GM18870 (cell line): ENCODE measurements around the gene IL19.
A peak's percentile ranks its signal among the peaks of the same experiment; 100 is the strongest.

ENCODE experiments used
- ATAC-seq: cut with Tn5 transposase; IDR thresholded peaks from one replicate; pipeline ENCODE4 v1.9.1; 2021; ENCODE audit warnings: moderate library complexity; ENCODE audit not compliant: unreplicated experiment

IL19 gene, protein sequence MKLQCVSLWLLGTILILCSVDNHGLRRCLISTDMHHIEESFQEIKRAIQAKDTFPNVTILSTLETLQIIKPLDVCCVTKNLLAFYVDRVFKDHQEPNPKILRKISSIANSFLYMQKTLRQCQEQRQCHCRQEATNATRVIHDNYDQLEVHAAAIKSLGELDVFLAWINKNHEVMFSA

DNA sequence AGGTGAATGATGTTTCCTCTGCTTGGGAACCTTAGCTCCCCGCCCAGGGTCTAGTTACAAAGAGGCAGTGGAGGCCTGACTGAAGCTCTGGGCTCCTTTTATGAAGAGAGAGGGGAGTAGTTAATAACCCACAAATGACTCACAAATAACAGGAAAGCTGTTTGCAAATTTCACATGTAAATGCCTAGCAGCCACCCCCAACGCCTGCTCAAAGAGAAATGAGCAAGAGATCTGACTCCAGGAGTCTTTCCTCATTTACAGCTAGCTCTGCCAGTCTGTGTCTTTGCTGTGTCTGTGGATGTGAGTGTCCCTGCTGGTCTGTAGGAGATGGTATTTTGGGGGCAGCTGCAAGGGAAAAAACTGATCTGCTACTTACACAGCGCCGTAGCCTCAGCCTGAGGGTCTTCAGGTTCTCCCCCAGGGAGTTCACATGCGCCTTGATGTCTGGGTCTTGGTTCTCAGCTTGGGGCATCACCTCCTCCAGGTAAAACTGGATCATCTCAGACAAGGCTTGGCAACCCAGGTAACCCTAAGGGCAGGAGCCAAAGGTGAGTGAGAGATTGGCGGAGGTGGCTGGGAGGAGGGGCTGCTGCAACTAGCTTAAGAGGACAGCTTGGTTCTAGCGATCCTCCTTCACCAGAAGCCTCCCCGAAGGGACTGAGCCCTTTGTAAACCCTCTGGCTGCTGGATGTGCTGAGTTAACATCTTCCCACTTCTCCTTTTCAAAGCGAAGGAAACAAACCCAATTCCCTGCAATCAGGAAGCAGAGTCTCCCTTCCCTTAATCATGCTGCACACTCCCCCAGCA, at the start of gene IL19:
IL19 (plus strand) TSS at position 243 of the 807 bp plus-strand sequence. CDS start 65,890 bp downstream, outside the sequence.
- peak; percentile 21 for ATAC-seq

DNA sequence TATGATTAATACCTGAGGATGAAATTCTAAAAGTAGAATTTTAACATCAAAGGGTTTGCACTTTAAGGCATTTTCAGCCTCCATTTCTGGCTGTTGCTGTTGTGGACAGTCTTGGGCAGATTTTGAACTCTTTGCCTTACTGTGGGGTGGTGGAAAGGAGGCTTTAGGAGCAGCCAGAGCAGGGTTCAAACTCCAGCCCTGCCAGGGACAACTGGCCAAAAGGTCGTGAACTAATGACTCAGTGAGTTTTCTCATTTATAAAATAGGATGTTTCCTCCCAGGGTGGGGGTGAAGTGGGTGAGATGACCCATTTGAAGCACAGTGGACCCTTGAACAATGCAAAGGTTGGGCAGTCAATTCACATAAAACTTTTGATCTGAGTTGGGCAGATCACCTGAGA, 49.1 kb upstream of the IL19 start:
- ATAC-seq, result no peak

DNA sequence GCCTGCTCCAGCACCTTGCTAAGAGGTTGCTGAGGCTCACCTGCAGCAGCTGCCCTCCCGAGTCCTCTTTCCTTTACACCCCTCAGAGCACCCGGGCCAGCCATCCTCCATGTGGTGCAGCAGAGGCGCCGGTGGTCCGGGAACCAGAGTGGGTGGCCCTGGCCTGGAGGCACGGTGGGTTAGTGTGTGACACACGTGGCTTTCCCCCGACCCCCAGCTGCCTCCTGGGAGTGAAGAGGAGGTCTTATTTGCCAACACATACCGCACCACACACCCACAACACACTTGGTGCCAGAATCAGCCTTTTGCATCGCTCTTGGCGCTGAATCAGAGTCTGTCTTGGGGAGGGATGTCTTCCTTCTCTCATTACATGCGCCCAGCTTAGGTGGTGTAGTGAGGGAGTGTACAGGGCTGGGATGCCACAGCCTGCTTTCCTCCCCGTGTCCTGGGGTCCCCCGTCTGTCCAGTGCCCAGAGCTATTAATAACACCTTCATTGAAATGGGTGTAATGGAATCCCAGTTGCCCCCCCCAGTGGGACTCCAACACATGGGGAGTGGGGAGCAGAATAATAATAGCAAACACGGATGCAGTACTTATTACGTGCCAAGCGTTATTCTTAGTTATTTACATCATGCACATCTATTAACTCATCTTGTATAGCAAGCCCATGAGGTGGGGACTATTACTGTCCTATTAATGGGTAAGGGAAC, 47.7 kb upstream of the IL19 start:
- ATAC-seq, result no peak

DNA sequence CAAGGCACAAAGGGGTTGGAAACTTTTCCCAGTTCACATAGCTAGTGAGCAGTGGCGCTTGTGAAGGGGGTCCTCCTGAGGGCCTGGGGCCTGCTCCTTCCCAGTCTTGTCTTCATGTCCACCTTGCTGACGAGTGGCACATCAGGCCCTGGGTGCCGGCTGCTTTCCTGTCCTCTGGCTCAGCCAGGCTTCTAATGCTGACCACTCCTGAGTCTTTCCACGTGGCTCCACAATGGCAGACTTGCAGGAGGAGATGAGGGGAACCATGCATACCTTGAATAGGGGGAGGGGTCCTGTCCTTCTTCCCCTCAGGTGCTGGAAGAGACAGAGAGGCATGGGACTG, 47.1 kb upstream of the IL19 start:
- no peak for ATAC-seq

DNA sequence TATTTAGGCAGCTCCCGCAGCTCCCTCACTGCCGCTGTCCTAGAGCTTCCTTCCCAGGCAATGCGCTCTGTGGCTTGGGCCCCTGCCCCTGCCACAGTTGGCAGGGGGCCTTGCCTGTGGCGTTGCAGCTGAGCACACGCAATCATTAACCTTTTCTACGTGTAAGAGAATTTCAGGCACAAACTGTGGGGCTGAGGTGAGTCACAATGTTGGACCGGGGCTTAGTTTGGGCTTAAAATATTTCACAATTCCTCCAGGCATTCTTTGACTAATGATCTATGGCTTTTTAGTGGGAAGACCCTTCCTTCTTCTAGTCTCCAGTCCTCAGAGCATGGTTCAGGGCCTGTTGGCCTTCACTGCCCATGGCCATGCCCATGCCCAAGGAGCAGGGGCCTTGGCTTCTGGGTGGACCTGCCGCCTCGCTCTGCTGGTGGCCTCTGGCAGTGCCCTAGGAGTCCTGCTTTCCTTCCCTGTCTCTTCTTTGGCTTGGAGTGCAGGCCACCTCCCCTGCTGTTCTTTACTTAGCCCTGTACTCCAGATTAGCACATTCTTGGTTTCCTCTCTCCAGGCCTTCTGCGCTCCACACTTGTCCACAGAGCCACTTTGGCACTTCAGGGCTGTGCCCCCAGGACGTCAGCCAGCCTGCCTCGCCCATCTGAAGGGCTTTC, 46.6 kb upstream of the IL19 start:
- ATAC-seq, result no peak

DNA sequence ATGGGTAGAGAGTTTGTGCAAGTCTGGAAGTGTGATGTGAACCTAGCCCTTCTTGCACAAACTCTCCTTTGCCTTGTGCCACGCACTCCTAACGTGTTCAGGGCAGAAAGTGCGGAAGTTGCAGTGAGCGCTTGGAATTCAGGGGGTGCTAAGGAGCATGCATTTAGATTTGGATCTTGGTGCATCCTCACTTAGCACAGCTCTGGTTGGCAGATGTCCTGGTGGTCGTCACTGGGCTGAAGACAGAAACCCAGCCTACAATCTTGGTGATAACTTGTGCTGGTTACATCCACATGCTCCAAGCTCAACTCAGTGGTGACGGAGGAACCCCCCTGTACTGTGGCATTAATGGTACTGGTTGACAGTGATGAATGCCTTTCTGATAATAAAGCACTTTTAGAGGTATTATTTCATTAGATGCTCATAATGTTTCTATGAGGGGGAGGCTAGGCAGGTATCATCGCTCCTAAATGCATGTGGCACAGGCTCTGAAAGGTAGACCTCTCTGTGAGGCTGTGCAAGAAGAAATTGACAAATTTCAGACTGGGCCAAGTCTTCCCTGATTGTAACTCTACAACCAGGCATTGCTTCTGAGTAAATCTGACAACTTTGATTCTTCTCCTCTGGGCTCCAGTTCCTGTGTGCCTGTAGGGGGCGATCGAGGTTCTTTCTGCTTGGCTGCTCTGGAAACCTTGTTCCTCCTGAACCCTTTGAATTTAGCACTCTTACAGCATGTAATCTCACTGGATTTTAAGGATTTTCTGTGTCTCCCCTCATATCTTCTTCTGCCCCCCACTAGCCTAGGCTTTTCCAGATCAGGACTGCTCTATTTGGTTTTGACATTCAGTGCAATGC, 45.2 kb upstream of the IL19 start:
- ATAC-seq, result no peak

DNA sequence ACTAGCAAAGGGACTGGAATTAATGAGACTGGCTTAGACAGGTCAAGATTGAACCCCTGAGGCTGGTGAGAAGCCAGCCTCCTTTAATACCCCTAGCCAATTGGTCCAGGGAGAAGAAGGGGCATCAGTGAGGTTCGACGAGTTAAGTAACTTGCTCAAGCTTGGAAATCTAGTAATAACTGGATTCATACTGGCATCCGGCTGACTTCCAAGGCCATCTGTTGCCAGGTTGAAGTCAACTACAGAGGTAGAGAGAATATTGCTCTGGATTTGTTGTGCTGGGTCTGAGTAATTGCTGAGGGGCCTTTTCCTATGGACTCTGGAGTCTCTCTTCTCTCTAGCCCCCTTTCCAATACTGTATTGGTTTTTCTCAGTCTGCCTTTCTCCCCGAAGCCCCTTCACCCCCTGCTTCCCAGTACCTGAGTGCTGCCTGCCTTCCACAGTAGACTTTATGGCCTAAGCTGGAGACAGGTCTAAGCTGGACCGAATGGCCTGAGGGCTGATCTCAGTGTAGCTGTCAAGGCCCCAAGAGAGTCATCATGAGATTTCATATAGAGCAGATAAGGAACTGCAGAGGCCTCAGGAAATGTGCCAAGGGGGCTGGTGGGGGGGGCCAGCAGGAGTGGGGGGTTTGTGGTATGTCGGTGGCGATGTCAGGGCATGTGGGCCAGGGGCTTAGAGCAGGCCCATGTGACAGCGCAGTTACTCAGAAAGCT, 42.4 kb upstream of the IL19 start:
- ATAC-seq, result no peak

DNA sequence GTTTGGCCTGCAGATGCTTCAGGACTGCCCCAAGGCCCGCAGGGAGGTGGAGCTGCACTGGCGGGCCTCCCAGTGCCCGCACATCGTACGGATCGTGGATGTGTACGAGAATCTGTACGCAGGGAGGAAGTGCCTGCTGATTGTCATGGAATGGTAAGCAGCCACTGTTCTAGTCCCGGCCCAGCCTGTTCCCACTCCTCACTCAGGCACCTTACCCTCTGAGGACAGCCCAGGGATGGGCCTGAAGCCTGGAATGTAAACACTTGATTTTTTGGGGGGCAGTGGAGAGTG, 41.9 kb upstream of the IL19 start:
- no peak for ATAC-seq

DNA sequence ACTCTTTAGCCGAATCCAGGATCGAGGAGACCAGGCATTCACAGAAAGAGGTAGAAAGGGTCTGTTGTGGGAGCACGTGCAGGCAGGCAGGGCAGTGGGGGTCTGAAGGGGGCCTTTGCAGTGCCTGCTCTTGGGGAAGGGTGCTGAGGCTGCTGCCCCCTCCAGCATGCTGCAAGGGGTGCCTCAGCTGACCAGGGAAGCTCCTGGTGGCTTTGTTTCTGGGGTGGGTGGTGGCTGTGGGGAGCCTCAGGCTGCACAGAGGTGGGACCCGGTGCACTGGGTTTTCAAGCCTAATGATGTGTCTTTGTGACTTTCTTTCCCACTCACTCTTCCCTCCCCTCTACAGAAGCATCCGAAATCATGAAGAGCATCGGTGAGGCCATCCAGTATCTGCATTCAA, 41.5 kb upstream of the IL19 start:
- ATAC-seq, result no peak

DNA sequence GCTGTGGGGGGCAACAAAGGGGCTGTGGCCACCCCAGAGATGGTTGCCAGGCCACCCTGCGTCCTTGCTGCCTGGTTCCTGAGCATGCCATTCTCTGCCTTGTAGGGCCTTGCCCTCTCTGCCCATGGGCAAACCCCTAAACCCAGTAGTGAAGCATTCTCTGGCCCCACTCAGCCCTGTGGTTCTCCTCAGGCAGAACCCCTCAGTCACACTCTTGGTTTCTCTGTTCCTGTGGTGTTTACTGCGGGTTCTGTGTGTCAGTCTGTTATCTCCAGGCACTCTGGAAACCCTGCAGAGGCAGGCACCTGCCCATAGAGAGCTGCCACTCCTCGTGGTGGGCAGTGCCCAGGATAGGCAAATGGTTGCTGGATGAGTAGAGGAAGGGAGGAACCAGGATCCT, 41.1 kb upstream of the IL19 start:
- ATAC-seq, result no peak

DNA sequence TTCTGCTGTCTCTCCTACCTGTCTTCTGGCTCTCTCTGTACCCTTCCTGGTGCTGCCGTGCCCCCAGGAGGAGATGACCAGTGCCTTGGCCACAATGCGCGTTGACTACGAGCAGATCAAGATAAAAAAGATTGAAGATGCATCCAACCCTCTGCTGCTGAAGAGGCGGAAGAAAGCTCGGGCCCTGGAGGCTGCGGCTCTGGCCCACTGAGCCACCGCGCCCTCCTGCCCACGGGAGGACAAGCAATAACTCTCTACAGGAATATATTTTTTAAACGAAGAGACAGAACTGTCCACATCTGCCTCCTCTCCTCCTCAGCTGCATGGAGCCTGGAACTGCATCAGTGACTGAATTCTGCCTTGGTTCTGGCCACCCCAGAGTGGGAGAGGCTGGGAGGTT, 38.1 kb upstream of the IL19 start:
- ATAC-seq, result no peak

DNA sequence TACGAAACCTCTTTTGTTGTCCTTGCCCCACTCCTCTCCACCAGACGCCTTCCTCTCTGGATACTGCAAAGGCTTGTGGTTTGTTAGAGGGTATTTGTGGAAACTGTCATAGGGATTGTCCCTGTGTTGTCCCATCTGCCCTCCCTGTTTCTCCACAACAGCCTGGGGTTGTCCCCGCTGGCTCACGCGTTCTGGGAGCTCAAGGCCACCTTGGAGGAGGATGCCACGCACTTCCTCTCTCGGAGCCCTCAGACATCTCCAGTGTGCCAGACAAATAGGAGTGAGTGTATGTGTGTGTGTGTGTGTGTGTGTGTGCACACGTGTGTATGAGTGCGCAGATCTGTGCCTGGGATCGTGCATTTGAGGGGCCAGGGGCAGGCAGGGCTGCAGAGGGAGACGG, 37.6 kb upstream of the IL19 start:
- ATAC-seq, result no peak

DNA sequence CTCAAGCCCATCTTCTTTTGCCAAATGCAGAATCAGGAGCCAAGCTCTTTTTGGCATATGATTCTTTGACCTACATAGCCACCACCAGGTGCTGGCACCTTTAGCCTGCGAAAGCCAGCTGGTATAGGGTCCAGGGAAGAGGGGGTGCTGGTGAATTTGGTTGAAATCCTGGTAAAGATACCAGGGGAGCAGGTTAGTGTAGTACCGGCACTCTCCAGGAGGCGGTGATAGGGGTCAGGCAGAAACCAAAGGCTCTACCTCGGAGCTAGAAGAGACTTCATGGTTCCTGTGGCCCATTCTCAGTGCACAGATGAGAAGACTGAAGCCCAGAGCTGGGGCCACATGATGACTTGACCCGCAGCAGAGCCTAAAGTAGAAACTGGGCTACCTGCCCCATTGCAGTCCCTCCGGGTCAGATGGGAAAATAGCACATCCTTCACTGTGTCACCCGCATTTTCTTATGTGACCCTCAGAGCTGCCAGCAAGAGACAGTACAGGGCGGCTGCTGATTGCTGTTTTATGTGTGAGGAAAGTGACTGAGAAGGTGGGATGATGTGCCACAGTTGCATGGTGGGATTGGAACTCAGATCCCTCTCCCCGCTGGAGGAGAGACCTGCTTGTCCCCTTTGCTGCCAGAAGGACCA, 36.0 kb upstream of the IL19 start:
- ATAC-seq, result no peak

DNA sequence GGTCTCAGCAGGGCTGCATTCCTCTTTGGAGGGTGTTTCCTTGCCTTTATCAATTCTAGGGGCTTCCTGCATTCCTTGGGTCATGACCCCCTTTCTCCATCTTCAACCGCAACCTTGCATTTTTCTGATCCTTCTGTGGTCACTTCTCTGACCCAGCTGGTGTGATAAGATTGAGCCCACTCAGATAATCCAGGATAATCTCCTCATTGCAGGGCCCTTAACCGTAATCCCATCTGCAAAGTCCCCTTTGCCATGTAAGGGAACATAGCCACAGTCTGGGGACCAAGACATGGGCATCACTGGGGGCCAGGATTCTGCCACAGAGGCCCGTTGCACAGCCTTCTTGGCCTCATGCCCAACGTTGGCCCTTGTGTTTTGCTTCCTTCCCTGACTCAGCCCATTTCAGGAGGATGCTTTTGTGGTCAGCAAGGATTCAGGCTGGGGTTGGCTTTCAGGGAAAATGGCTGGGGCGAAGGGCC, 35.0 kb upstream of the IL19 start:
- no peak for ATAC-seq

DNA sequence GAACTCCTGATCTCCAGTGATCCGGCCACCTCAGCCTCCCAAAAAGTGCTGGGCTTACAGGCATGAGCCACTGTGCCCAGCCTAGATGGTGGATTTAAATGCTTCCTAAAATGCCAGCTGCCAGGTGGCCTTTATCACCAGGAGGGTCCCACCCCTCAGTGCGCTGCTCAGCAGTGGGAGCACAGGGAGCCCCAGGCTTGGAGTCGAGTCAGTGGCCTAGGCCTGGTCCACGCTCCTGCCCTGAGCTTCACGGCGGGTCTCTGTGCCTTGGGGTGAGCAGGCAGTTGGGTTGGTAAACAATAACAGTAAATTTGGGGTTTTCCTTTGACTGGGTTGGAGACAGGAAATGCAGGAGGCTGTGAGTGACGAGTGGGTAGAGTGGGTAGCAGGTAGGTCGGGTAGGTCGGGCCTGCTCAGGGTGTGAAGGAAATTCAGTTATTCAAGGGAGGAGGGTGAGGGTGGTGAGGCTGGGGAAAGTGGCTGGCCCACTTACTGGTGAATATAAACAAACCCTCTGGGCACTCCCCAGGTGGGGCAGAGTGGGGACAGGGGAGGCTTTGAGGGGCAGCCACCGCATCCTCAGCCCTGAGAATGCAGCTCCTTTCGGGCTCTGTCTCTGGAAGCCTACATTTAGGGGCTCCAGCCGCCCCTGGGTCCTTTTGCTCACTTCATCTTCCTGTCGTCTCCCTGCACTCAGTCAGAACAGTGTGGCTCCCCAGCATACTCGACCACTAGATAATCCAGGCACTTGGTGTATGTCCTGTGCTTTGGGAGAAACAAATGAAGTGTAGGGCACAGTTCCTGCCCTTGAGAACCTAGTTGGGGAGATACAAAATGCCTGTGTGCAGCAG, 33.5 kb upstream of the IL19 start:
- no peak for ATAC-seq

DNA sequence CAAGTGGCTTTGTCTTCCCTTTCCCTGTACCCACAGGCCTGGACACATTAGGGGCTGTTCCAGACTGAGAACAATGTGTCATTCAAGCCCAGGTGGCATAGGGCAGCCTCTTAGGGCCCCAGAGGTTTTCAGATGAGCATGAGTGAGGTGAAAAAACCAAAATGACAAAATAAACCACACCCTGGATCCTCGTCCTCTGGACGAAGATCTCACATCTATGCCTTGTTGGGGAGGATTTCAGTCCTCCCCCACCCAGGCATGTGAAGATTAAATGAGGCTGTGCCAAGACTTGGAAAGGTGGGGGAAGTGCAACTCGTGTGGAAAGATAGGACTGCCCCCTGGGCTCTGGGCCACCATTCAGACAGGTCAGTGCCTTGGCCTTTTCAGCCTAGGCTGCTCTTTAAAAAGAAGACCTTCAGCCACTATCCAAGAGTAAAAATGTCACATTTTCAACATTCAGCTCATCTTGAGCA, 32.8 kb upstream of the IL19 start:
- no peak for ATAC-seq

DNA sequence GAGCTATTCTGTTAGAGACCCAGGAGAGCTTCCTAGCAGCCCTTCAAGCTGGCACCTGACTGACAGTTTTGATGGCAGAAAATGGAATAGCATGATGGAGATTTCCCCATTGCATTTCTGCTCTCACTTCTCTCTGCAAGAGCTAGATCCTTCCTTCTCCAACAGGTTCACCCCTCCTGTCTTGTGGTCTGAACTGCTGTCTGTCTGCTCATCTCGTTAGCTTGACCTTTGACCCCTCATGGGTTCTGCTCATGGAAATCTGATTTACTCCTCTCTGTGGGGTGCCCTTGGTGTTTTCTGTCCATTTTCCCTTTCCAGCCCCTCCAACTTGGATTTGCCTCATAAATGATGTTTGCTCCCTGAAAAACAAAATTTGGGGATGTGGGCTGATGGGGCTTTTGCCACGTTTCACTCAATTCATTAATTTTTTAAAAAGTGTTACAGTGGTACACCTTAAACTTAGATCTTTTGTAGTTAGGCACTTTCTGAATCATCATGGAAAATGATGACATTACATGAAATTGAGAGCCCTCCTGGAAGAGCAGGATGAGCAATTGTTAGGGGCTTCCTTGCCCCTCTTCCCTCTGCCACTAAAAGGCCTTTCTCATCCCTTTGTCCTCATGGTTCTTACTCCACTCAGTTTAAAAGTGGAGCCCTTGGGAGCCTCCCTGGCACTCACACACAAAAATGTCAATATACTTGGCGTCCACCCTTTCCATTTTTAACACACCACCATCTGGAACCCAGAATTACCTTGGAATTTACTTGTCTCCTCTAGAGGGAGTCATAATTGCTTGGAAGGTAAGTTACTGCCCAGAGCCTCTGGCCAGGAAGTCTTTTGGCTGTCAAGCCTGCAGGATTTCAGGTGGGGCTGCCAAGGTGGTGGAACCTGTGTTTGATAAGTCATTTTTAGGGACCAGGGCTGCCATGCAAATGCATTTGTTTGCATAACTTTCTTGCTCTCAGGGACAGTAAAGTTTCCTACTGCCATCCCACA, 31.9 kb upstream of the IL19 start:
- ATAC-seq, result peak; percentile 3
